Measurements from ENCODE around the gene SPECC1L.
"Not testable (repeated sequence)": the region's sequence is repeated elsewhere in the genome, so short reads cannot be mapped to it uniquely, and the experiment has no call there.

SPECC1L gene, protein sequence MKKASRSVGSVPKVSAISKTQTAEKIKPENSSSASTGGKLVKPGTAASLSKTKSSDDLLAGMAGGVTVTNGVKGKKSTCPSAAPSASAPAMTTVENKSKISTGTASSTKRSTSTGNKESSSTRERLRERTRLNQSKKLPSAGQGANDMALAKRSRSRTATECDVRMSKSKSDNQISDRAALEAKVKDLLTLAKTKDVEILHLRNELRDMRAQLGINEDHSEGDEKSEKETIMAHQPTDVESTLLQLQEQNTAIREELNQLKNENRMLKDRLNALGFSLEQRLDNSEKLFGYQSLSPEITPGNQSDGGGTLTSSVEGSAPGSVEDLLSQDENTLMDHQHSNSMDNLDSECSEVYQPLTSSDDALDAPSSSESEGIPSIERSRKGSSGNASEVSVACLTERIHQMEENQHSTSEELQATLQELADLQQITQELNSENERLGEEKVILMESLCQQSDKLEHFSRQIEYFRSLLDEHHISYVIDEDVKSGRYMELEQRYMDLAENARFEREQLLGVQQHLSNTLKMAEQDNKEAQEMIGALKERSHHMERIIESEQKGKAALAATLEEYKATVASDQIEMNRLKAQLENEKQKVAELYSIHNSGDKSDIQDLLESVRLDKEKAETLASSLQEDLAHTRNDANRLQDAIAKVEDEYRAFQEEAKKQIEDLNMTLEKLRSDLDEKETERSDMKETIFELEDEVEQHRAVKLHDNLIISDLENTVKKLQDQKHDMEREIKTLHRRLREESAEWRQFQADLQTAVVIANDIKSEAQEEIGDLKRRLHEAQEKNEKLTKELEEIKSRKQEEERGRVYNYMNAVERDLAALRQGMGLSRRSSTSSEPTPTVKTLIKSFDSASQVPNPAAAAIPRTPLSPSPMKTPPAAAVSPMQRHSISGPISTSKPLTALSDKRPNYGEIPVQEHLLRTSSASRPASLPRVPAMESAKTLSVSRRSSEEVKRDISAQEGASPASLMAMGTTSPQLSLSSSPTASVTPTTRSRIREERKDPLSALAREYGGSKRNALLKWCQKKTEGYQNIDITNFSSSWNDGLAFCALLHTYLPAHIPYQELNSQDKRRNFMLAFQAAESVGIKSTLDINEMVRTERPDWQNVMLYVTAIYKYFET

GRCh38 chr22:24270556-24271385 is at the start of gene SPECC1L:
Gene SPECC1L, plus strand, starts transcription at chr22:24270831. Its CDS starts 31,401 bp downstream, at chr22:24302232.
- peak; percentile 85 to 86 for DNase-seq (ENCODE audit: low read depth in 2 of 2)

GRCh38 chr22:24224468-24224867 is 46.2 kb upstream of the SPECC1L start:
- DNase-seq (ENCODE audit: low read depth in 2 of 2): no peak

DNA sequence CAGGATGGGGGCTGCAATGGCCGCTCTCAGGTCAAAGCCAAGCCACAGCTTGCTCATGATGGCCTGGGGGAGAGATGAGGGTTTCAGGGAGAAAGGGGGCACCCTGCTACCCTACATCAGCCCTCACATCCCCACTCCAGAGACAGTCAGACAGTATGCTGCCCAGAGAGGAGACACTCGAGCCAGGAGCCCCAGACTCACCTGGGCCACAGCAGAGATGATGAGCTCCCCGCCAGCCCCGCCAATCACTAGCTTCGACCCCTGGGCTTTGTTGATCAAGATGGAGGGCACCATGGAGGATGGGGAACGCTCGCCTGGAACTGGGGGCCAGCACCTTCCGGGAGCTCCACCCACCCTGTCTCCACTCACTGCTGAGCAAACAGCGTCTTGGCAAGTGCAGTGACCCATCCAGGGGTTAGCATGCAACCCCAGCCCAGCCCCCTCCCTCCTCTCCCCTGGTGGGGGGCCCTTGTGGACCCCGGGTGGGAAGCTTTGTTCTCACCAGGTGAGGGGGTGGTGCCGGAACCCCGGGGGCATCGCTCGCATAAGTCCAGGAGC is 45.5 kb upstream of the SPECC1L start:
- DNase-seq (ENCODE audit: low read depth in 2 of 2): no peak

DNA sequence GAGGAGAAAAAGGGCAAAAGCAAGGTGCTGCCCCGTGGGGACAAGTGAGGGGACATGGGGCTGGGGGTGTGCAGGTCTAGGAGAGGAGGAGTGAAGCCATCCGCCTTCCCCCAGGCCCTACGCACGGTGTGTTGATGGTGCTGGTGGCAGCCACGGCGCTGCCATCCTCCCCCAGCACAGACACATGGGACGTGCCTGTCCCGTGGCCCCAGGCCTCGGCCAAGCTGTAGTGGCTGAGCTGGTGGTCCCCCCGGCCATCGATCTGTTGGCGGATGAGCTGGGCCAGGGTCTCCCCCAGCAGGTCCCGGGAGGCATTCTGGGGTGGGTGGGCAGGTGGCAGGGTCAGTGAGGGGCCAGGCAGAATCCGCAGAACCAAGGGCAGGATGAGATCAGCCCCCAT is 44.7 kb upstream of the SPECC1L start:
- DNase-seq (ENCODE audit: low read depth in 2 of 2): no peak

- peak; percentile 23 to 57 for DNase-seq (ENCODE audit: low read depth in 2 of 2)
These were observed 39.5 kb upstream of the SPECC1L start for GRCh38 chr22:24230911-24231656.

- no peak for DNase-seq (ENCODE audit: low read depth in 2 of 2)
These were observed 38.9 kb upstream of the SPECC1L start for GRCh38 chr22:24231706-24232105.

DNA sequence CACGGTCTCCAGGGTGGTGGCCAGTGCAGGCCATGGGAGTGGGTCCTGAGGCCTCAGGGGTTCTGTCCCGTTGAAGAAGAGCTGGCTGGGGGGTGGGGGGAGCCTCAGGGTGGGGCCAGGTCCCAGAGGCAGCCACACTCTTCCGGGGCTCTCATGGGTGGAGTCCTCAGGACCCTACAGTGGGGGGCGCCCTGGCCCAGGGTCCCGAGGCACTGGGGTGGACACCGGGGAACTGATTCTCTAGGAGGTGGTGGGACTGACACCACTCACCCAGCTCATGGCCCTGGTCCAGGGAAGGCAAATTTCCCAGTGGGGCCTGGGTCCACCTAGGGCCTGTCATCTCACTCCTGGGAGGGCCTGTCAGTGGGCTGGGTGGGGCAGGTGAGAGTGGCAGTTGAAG is 38.5 kb upstream of the SPECC1L start:
- no peak for DNase-seq (ENCODE audit: low read depth in 2 of 2)

GRCh38 chr22:24232725-24233124 is 37.9 kb upstream of the SPECC1L start:
- DNase-seq (ENCODE audit: low read depth in 2 of 2): no peak

DNA sequence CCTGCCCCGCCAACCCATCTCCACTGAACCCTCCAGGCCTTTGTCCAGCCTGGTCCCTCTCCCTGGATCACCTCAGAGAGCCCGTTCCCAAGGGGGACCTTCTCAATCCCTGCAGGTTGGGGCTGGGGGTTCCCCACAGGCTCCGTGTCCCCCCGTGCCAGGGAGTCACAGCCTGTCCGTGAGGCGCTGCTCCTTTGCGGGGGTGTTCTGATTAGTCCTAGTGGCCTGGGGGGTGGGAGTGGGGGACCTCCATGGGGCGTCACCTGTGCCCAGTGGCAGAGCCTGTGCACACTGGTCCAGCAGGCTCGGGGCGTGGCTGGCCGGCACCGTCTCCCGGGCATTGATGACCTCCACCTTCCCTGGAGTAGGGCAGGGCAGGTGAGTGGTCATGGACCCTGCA is 37.4 kb upstream of the SPECC1L start:
- no peak for DNase-seq (ENCODE audit: low read depth in 2 of 2)

- no peak for DNase-seq (ENCODE audit: low read depth in 2 of 2)
These were observed 36.8 kb upstream of the SPECC1L start for GRCh38 chr22:24233816-24234215.

- no peak for DNase-seq (ENCODE audit: low read depth in 2 of 2)
These were observed 35.3 kb upstream of the SPECC1L start for GRCh38 chr22:24235315-24235714.

- DNase-seq (ENCODE audit: low read depth in 2 of 2): no peak
These were observed 34.0 kb upstream of the SPECC1L start for GRCh38 chr22:24236656-24237055.

DNA sequence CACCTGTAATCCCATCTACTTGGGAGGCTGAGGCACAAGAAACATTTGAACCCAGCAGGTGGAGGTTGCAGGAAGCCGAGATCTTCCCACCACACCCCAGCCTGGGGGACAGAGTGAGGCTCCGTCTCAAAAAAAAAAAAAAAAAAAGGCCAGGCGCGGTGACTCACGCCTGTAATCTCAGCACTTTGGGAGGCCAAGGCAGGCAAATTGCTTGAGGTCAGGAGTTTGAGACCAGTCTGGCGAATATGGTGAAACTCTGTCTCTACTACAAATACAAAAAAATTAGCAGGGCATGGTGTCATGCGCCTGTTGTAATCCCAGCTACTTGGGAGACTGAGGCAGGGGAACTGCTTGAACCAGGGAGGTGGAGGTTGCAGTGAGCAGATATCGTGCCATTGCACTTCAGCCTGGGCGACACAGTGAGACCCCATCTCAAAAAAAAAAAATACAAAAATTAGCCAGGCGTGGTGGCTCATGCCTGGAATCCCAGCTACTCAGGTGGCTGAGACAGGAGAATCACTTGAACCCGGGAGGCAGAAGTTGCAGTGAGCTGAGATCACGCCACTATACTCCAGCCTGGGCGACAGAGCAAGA is 32.4 kb upstream of the SPECC1L start:
- DNase-seq (ENCODE audit: low read depth in 2 of 2): not testable (repeated sequence)

GRCh38 chr22:24240381-24240780 is 30.2 kb upstream of the SPECC1L start:
- DNase-seq (ENCODE audit: low read depth in 2 of 2): no peak

GRCh38 chr22:24240985-24241692 is 29.5 kb upstream of the SPECC1L start:
- not testable (repeated sequence) for DNase-seq (ENCODE audit: low read depth in 2 of 2)

- not testable (repeated sequence) for DNase-seq (ENCODE audit: low read depth in 2 of 2)
These were observed 27.2 kb upstream of the SPECC1L start for GRCh38 chr22:24243417-24243816.

GRCh38 chr22:24244144-24244787 is 26.4 kb upstream of the SPECC1L start:
- DNase-seq (ENCODE audit: low read depth in 2 of 2): no peak

DNA sequence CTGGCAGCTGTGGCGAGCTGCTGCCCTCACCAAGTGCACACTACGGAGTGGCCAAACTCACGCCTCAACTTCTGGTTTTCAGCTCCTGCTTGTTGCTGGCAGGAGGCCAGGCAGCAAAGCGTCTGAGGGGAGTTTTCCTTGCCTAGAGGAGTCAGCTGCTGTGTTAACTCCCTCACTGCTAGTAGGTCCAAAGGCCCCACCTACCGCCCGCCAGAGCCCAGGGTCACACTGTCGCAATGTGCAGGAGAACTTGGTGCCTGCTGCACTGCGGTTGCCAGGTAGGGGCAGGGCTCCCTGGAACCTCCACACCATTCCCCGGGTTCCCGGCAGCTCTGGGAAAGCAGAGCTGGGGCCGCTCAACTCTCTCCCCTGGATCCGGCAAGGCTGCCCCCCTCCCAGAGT is 25.6 kb upstream of the SPECC1L start, which contains the start of gene GGT5:
Gene GGT5 (minus strand): TSS at position 53 of the 402 bp plus-strand sequence. CDS start 357 bp downstream, outside the sequence.
- DNase-seq (ENCODE audit: low read depth in 2 of 2): not testable (repeated sequence)
